GM18951 (cell line): ENCODE results near the gene NPEPL1.

Experiments
- POLR2A ChIP-seq: IDR thresholded peaks from 4 replicates; pipeline ENCODE4 v1.6.1; 2011; ENCODE audit warnings: mild to moderate bottlenecking; ENCODE audit not compliant: insufficient read length, insufficient read depth; ENCODE audit errors: extremely low read depth
- in situ Hi-C: fragments of 300-500 bp; cut with MboI; formaldehyde crosslinking; loops from one replicate; pipeline ENCODE4 v1.12.0; 2022; ENCODE audit warnings: low sequenced_read_pairs, mixed read lengths, inconsistent platforms; ENCODE audit not compliant: unreplicated experiment

Gene NPEPL1, protein sequence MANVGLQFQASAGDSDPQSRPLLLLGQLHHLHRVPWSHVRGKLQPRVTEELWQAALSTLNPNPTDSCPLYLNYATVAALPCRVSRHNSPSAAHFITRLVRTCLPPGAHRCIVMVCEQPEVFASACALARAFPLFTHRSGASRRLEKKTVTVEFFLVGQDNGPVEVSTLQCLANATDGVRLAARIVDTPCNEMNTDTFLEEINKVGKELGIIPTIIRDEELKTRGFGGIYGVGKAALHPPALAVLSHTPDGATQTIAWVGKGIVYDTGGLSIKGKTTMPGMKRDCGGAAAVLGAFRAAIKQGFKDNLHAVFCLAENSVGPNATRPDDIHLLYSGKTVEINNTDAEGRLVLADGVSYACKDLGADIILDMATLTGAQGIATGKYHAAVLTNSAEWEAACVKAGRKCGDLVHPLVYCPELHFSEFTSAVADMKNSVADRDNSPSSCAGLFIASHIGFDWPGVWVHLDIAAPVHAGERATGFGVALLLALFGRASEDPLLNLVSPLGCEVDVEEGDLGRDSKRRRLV

GRCh38 chr20:58692579-58693225 is at the start of gene NPEPL1:
Gene NPEPL1, plus strand, starts transcription at chr20:58692800. Its CDS starts 101 bp downstream, at chr20:58692901.
- in situ Hi-C loops, result no loop called here
- peak; percentile 39 for TF ChIP-seq POLR2A

DNA sequence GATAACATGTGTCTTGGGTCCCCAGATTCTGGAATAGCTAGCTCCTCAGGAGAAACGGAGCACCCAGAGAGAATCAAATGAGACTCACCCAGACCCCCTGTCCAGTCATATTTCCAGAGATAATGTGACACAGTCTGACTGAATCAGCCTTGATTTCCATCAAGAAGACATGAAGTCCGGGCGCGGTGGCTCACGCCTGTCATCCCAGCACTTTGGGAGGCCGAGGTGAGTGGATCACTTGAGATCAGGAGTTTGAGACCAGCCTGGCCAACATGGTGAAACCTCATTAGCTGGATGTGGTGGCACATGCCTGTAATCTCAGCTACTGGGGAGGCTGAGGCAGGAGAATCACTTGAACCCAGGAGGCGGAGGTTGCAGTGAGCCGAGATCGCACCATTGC is 49.7 kb upstream of the NPEPL1 start:
- in situ Hi-C loops, result loop anchor here (25.0 kb wide), 1 partner anchor 406 kb away; the partner anchor contains the start of gene ANKRD60

GRCh38 chr20:58645412-58645968 is 47.1 kb upstream of the NPEPL1 start:
- in situ Hi-C loops, result loop anchor here (25.0 kb wide), 1 partner anchor 408 kb away; the partner anchor contains the start of gene ANKRD60
- no peak for TF ChIP-seq POLR2A

GRCh38 chr20:58646257-58646656 is 46.3 kb upstream of the NPEPL1 start:
- TF ChIP-seq POLR2A, result no peak
- in situ Hi-C loops, result loop anchor here (25.0 kb wide), 1 partner anchor 409 kb away; the partner anchor contains the start of gene ANKRD60

DNA sequence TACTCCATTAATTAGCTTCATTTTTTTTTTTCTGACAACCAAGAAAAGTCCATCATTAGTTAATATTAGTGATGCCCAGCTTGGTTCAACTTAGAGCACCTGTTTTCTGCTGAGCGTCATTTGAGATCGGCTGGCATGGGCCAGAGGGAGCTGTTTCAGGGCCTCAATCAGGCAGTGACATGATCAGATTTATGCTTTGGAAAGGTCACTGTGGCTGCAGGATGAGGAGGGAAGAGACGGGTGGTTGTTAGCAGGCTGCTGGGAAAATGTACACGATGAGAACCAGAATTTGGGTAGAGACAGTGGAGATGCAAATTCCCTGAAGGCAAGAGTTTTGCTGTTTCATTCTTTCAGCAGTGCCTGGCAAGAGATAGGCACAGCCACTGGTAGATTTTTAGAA is 45.9 kb upstream of the NPEPL1 start:
- no peak for TF ChIP-seq POLR2A
- in situ Hi-C loops, result loop anchor here (25.0 kb wide), 1 partner anchor 409 kb away; the partner anchor contains the start of gene ANKRD60

DNA sequence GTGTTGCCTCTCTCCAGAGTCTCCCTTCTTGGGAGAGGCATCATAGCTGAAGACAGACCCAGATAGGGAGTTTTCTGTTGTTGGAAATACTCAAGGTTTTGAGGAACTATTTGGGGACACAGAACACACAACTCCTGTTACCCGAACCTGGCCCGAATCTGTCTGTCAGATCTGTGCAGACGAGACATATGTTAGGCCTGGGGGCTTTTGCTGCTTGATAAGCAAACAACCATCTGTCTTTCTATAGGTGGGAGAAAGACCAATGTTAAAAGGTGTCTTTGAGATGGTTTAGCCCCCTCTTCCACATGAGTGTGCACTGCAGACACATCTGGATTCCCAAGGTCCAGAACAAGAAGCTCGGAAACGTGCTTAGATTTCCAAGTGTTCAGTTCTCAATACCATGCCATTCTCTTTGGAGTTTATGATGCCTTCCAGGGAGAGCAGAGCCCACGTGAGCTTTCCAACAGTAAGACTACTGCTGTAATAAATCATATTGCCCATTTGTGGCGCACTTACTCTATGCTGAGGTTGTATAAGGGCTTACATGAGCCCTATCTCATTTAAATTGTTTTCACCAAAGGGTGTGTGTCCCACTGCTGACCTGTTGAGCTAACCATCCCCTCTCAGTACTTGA is 45.3 kb upstream of the NPEPL1 start:
- no peak for TF ChIP-seq POLR2A
- in situ Hi-C loops, result loop anchor here (25.0 kb wide), 1 partner anchor 410 kb away; the partner anchor contains the start of gene ANKRD60

- no peak for TF ChIP-seq POLR2A
- in situ Hi-C loops, result loop anchor here (25.0 kb wide), 1 partner anchor 411 kb away; the partner anchor contains the start of gene ANKRD60
Measured at GRCh38 chr20:58647796-58648501, 44.7 kb upstream of the NPEPL1 start.

DNA sequence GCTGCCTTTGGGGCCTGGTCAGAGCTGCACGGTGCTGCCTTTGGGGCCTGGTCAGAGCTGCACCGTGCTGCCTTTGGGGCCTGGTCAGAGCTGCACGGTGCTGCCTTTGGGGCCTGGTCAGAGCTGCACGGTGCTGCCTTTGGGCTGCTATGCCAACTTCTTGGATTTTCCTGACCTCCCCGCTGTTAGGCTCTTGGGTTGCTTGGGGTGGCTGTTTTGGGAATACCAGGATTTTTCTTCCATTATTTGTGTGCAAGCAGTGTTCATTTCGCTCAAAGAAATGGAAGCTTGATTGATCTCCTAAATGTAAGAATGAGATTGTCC is 44.1 kb upstream of the NPEPL1 start:
- in situ Hi-C loops, result loop anchor here (25.0 kb wide), 1 partner anchor 411 kb away; the partner anchor contains the start of gene ANKRD60

DNA sequence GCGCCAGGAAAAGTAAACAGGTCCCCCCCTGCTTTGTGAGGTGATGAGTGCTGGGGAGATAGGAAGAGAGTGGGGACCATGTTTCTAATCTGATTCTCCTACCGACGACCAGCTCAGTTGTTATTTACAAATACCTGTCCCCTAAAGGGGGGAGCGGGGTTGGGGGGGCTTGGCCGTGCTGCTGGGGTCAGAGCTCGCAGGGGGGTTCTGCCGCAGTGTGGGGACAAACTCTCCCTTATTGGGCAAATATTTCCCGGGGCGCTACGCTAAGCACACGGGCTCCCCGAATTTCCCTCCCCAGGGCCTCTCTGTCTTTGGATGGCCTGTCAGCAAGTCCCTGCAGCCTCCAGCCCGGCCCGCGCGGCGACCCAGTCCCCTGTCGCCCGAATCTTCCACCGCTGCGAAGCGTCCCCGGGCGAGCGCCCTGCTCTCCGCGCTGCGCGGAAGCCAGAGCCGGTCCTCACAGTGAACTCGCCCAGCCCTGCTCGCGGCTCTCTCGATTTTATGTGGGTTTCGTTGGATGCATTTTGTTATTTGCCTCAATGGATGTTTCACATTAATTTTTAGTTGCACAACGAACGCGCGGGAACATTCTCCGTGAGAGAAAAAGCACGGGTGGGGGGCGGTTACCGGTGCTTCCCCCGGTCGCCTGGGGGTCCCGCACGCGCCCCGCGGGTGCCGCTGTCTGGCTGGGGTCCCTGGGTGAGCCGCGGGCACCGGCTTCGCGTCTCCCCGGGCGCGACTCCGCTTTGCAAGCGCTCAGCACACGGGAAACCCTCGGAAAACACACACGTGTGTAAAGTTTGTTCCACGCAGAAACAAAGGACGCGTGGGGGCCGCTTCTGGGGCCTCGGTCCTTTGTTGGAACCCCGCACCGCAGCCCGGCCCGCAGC is 43.1 kb upstream of the NPEPL1 start:
- in situ Hi-C loops, result loop anchor here (25.0 kb wide), 1 partner anchor 412 kb away; the partner anchor contains the start of gene ANKRD60
- no peak for TF ChIP-seq POLR2A

- in situ Hi-C loops, result no loop called here
- TF ChIP-seq POLR2A, result peak; percentile 23
Measured at GRCh38 chr20:58650181-58650775, 42.3 kb upstream of the NPEPL1 start.
